ENCODE results near the gene NEMP2.

NEMP2 gene

GRCh38 chr2:190534310-190535120, at the start of gene NEMP2:
NEMP2 (minus strand) TSS chr2:190534722; CDS start chr2:190534655, 67 bp downstream.
- H3K36me3 ChIP-seq (ENCODE audit: low read depth) = no peaks in the 10 kb centered on the region
- H3K4me3 ChIP-seq (ENCODE audit: severe bottlenecking) = peak within 1 kb of the TSS; percentile 53

GRCh38 chr2:190583507-190584337, 49.2 kb upstream of the NEMP2 start:
- ATAC-seq (ENCODE audit: low read depth) (no peak), DNase-seq (ENCODE audit: low spot score) (no peak)
- Histone ChIP-seq H3K27me3 (ENCODE audit: insufficient read depth, poor library complexity, severe bottlenecking) (no peaks in the 10 kb centered on the region), H3K4me1 (ENCODE audit: insufficient read depth, poor library complexity, severe bottlenecking) (peaks cover 35% of the 10 kb centered on the region), H3K27ac (ENCODE audit: poor library complexity, severe bottlenecking) (peak overlapping the region; percentile 42), H3K36me3 (ENCODE audit: low read depth) (no peaks in the 10 kb centered on the region), H3K9me3 (ENCODE audit: severe bottlenecking) (no peaks in the 10 kb centered on the region), H3K4me3 (ENCODE audit: severe bottlenecking) (no peak overlapping the region)
- TF ChIP-seq CTCF (IDR thresholded peaks at IDR 0.05; ENCODE audit: poor library complexity, severe bottlenecking) = no peak

More at GRCh38 chr2:190534310-190535120, at the start of gene NEMP2:
- ATAC-seq (ENCODE audit: low read depth) (peak; percentile 79), DNase-seq (ENCODE audit: low spot score) (peak; percentile 76)
- peaks cover 3% of the 10 kb centered on the region for H3K9me3 ChIP-seq (ENCODE audit: severe bottlenecking)
- no peaks in the 10 kb centered on the region for H3K27me3 ChIP-seq (ENCODE audit: insufficient read depth, poor library complexity, severe bottlenecking)
- no peak for TF ChIP-seq CTCF (IDR thresholded peaks at IDR 0.05; ENCODE audit: poor library complexity, severe bottlenecking)
- peak within 1 kb of the TSS; percentile 69 for H3K27ac ChIP-seq (ENCODE audit: poor library complexity, severe bottlenecking)
- H3K4me1 ChIP-seq (ENCODE audit: insufficient read depth, poor library complexity, severe bottlenecking) = peaks cover 13% of the 10 kb centered on the region

DNA sequence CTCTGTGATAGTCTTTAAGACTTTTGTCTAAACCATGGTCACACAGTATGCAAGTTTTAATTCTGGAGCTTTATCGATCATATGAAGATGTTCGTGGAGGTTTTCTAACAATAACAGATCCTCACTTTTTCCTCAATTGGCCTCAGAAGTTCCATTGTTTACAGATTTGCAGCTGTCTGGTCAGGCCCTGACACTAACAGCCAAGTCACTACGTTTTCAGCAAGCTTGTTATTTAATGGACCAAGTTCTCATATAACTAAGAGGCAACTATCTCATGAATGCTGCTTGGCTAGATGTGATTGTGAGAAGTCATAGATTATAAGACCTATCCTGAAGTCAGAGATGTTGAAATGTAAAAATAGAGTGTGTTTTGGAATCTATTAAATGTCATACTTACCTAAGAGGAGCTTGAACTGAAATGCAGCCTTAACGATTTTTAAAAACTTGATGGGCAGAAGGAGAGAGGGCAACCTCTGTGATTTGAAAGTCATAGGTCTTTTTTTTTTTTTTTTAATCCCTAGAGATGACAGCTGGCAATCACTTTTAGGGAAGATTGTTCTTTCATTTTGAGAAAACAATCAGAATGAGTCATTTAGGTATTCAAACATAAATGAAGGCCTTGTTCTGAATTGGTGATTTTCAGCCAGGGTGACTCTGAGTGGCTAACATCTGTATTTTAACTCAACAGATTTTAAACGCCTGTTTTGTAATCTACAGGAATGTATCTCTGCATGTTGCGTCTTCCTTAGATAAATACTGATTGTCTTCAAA, 48.4 kb upstream of the NEMP2 start:
- DNase-seq (ENCODE audit: low spot score) (no peak), ATAC-seq (ENCODE audit: low read depth) (no peak)
- Histone ChIP-seq H3K9me3 (ENCODE audit: severe bottlenecking) (no peaks in the 10 kb centered on the region), H3K27ac (ENCODE audit: poor library complexity, severe bottlenecking) (peak overlapping the region; percentile 42), H3K4me3 (ENCODE audit: severe bottlenecking) (no peak overlapping the region), H3K4me1 (ENCODE audit: insufficient read depth, poor library complexity, severe bottlenecking) (peaks cover 41% of the 10 kb centered on the region), H3K27me3 (ENCODE audit: insufficient read depth, poor library complexity, severe bottlenecking) (no peaks in the 10 kb centered on the region), H3K36me3 (ENCODE audit: low read depth) (no peaks in the 10 kb centered on the region)
- no peak for TF ChIP-seq CTCF (IDR thresholded peaks at IDR 0.05; ENCODE audit: poor library complexity, severe bottlenecking)

DNA sequence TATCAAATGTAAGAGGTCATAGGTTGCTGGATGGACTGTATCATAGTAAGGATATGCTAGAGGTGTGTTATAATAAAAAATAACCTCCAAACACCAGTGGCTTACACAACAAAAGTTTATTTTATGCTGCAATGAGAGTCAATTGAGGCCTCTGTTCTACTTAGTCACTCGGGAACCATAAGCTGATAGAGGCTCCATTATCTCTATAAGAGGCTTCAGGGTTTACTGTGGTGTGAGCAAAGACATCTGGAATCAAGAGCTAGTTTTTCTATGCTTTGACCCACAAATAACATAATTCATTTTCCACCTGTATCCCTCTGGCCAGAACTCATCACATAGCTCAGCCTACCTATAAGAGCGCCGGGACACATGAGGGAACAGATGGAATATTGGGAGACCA, 47.5 kb upstream of the NEMP2 start:
- TF ChIP-seq CTCF (IDR thresholded peaks at IDR 0.05; ENCODE audit: poor library complexity, severe bottlenecking) = no peak
- Histone ChIP-seq H3K27me3 (ENCODE audit: insufficient read depth, poor library complexity, severe bottlenecking) (no peaks in the 10 kb centered on the region), H3K4me3 (ENCODE audit: severe bottlenecking) (no peak overlapping the region), H3K9me3 (ENCODE audit: severe bottlenecking) (no peaks in the 10 kb centered on the region), H3K27ac (ENCODE audit: poor library complexity, severe bottlenecking) (no peak overlapping the region), H3K36me3 (ENCODE audit: low read depth) (no peaks in the 10 kb centered on the region), H3K4me1 (ENCODE audit: insufficient read depth, poor library complexity, severe bottlenecking) (peaks cover 50% of the 10 kb centered on the region)
- DNase-seq (ENCODE audit: low spot score) (no peak), ATAC-seq (ENCODE audit: low read depth) (no peak)

Measured in RWPE2 (cell line).